Measurements from ENCODE around the gene ITPRID2. TPM values are rescaled to one million over a fixed set of nuclear protein-coding genes. Genes with fewer than 3 reads are reported as not detected.

The ITPRID2 gene
- total and polyA plus RNA-seq, 2 of the 13 experiments (the other 11 are each of a cell fraction or from before 2014, with no cell fraction given), result 44.8 to 62.3 TPM

GRCh38 chr2:181907057-181907456, 15.5 kb downstream of the ITPRID2 start (continued):
- TF ChIP-seq ZNF512B (CRISPR knock-in tag; IDR thresholded peaks at IDR 0.05; ENCODE audit: borderline replicate concordance), result no peak
- no peak for TF ChIP-seq ZNF589 (CRISPR knock-in tag; conservative IDR thresholded peaks at IDR 0.05)
- 0 out of 2 replicates have a peak, but pooled peaks have one; percentile 19 for TF ChIP-seq RBFOX2 (IDR thresholded peaks at IDR 0.05; ENCODE audit: low read depth, low read length)
- TF ChIP-seq AHDC1 (CRISPR knock-in tag; IDR thresholded peaks at IDR 0.05; ENCODE audit: borderline replicate concordance), result peak; percentile 57; the same call in 1 of the 2 replicates
- TF ChIP-seq NFIC (IDR thresholded peaks at IDR 0.05; ENCODE audit: low read length), result peak; percentile 66; the same call in 1 of the 2 replicates
- TF ChIP-seq SAP130 (CRISPR knock-in tag; IDR thresholded peaks at IDR 0.05; ENCODE audit: low read depth), result peak; percentile 49
- 0 out of 2 replicates have a peak, but pooled peaks have one; percentile 27 for TF ChIP-seq TARDBP (CRISPR knock-in tag; IDR thresholded peaks at IDR 0.05)
- TF ChIP-seq ZNF883 (CRISPR knock-in tag; IDR thresholded peaks at IDR 0.05; ENCODE audit: not compliant biosample characterization), result no peak
- TF ChIP-seq GATAD2A (CRISPR knock-in tag; IDR thresholded peaks at IDR 0.05), result peak; percentile 85
- peak; percentile 88 for TF ChIP-seq SOX5 (CRISPR knock-in tag; IDR thresholded peaks at IDR 0.05; ENCODE audit: borderline replicate concordance)
- TF ChIP-seq NCOA2 (CRISPR knock-in tag; IDR thresholded peaks at IDR 0.05), result no peak; the same call in 1 of the 2 replicates
- peak; percentile 78 for TF ChIP-seq BCL6 (CRISPR knock-in tag; IDR thresholded peaks at IDR 0.05)
- TF ChIP-seq REXO4 (CRISPR knock-in tag; IDR thresholded peaks at IDR 0.05; ENCODE audit: borderline replicate concordance), result no peak
- peak in 1 of 2 experiments; percentile 59; a peak in 1 of 4 replicates for TF ChIP-seq EP300 (IDR thresholded peaks at IDR 0.05; ENCODE audit: low read depth in 2 of 2, low read length in 2 of 2)
- TF ChIP-seq EP300 (CRISPR knock-in tag; IDR thresholded peaks at IDR 0.05; ENCODE audit: borderline replicate concordance), result no peak
